Stimulated activated CD8-positive, alpha-beta memory T cell treated with anti-CD3 and anti-CD28 coated beads, Interleukin-7, amount 100 ng/mL, for 1 hour (primary cell): ENCODE data around the gene HSPA12A.

Experiments used
- DNase-seq, 2 donors: peaks; one replicate each; pipeline ENCODE4 v3.0.0-alpha.2; 2020; ENCODE audit warnings: low read depth in 2 of 2

HSPA12A gene

GRCh38 chr10:116669080-116669479 is 73.3 kb downstream of the HSPA12A start:
- no peak for DNase-seq

DNA sequence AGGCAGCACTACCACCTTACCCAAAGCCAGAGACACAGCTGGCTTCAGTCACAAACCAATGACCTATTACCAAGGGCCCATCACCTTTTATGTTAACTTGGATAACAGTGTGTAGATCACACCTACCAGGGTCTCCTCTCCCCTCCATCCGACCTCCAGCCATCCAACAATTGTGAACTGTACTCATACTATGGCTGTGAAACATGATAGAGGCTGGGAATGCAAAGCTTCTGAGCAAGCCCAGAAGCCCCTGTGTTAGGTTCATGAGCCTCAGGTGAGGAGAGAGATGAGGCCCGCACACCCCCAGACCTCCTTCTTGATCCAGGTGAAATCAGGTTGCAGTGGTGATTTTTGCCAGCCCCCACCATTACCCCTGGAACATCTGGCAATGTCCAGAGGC is 73.9 kb downstream of the HSPA12A start:
- DNase-seq, result no peak

GRCh38 chr10:116668018-116668417 is 74.3 kb downstream of the HSPA12A start:
- DNase-seq, result no peak

- no peak for DNase-seq
Measured at GRCh38 chr10:116667484-116667883, 74.9 kb downstream of the HSPA12A start.

DNA sequence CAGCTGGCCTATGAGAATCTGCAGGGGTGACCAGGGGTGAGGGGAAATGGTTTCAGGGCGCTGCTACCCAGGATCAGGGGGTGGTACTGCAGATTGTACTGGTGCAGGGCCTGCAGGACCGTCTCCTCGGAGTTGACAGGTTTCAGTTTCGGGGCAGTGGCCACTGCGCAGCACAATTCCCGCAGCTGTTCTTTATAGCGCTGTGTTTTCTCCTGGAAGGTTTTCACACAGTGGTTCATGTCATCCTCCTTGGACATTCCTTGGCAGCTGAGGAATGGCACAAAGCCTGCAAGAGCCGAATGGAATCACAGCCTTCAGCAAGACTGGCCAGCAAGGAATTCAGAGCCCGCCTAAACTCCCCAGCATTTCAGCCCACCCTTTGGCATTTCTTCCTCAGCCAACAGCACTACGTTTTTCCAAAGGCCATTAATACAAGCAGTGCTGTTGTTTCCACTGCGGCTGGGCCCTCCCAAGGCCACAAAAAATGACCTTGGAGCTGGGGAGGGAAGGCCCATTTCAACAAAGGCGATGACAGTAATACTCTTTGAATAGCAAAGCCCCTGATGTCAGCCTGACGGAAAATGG is 76.7 kb downstream of the HSPA12A start:
- no peak for DNase-seq

DNA sequence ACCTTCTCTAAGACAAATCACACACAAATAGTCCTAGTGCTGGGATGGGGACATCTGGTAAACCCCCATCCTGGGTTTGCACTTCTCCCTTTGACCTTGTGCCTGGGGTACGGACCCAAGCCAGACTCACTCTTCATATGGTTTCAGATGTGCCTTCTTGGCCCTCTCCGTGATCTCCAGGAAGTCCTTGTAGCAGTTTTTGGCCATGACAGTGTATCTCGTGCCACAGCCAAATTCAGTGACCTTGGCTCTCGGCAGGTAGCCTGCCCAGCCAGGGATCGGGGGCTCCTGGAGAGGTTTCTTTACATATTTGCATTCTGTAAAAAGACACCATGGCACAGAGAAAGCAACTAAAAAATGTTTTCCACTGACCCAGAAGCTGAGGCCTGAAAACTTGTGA is 77.7 kb downstream of the HSPA12A start:
- DNase-seq, result no peak

DNA sequence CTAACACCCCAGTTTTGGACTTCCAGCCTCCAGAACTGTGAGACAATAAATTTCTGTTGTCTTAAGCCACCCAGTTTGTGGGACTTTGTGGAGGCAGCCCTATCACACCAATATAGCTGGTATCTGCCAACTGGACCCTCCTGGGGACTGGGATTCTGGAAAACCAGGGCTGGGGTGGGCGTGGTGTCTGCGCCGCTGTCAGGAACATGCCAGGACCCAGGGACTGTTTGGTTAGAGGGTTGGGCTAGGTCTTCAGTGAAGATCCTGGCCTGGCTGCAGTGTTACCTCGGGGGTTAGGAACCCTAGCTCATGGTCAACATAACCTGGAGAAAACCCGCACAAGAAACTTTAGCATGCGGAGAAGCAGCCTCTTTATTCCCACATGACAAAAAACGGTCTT is 79.0 kb downstream of the HSPA12A start:
- DNase-seq, result no peak

- no peak for DNase-seq
Measured at GRCh38 chr10:116660860-116661259, 81.5 kb downstream of the HSPA12A start.

GRCh38 chr10:116659049-116659670 is 83.2 kb downstream of the HSPA12A start:
- no peak for DNase-seq

DNA sequence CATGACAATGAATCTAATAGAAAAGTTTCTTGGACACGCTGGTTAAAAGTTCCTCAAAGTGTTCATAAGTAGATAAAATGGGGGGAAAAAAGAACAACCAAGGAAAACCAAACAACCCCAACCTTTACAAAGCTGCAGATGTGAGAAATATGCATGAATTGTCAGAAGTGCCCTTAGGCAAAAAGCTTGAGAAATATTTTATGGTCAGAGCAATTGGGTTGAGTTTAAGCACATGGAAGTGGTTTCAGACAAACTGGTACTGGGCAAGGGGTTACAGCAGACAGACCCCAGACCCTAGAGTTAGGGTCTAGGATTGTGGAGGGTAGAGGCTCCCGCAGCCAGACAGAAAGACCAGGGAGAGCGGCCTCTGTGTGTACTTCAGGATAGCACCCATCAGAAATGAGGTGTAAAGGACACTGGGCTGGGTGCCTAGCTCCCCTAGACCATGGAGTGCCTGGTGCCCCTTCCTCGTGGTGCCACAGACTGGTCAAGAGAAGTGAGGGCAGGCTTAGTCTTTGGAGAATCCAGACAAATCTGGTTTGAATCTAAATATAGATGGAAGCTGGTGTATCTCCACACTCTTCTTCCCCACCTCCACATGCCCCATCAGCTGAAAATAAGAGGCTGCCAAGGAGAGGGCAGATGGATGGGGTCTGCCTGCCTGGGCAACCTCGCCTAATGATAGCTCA is 84.4 kb downstream of the HSPA12A start:
- no peak for DNase-seq

- DNase-seq, result no peak
Measured at GRCh38 chr10:116656044-116656443, 86.3 kb downstream of the HSPA12A start.

DNA sequence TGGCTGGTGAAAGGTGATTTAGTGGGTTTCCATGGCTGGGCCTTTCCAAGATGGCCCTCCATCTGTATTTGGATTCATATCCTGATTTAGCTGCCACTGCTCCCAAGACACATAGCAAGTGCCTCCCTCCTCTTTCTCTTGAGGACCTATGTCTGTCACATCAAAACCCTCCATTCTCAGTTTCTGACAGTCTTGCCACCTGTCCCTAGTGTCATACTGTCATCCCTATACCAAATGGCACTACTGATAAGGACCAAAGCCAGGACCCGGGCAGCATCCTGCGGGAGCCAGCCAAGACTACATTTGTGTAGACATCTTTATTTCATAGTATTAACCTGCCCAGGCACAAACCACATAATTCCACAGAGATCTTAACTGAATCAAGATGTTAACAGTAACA is 86.8 kb downstream of the HSPA12A start:
- DNase-seq, result no peak

- no peak for DNase-seq
Measured at GRCh38 chr10:116654816-116655215, 87.5 kb downstream of the HSPA12A start.

- no peak for DNase-seq
Measured at GRCh38 chr10:116653885-116654284, 88.5 kb downstream of the HSPA12A start.

GRCh38 chr10:116648903-116649302 is 93.5 kb downstream of the HSPA12A start:
- DNase-seq, result no peak

DNA sequence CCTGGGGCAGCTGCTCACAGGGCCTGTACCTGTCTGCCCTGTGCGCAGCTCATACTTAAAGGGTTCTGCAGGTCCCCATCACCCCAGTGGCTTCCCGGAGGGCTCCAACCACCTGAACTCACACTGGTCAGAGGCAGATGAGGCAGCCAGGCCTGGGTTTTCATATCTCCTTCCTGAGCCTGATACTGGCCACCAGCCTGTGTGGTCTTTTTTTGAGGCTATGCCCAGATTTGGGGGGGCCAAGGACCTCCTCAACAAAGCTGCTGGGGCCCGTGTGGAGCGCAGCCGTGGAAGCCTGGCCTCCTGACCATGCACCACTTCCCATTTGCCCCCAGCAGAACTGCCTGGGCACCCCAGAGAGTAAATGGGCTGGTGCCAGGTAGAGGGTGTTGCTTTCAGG is 95.9 kb downstream of the HSPA12A start:
- no peak for DNase-seq

DNA sequence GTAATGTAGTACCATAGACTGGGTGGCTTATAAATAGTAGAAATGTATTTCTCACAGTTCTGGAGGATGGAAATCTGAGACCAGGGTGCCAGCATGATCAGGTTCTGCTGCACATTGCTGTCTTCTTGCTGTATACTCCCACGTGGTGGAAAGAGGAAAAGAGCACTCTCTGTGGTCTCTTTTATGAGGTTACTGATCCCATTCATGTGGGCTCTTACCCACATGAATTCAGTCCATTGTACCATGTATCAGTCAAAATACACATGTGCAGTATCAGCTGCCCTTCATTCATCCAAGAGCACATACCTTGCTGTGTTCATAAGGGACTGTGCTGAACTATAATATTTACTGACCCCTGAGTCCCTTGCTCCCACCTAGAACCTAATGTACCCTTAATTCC is 104.5 kb downstream of the HSPA12A start:
- no peak for DNase-seq

- no peak for DNase-seq
Measured at GRCh38 chr10:116636976-116637375, 105.4 kb downstream of the HSPA12A start.

- DNase-seq, result no peak
Measured at GRCh38 chr10:116636385-116636784, 106.0 kb downstream of the HSPA12A start.

DNA sequence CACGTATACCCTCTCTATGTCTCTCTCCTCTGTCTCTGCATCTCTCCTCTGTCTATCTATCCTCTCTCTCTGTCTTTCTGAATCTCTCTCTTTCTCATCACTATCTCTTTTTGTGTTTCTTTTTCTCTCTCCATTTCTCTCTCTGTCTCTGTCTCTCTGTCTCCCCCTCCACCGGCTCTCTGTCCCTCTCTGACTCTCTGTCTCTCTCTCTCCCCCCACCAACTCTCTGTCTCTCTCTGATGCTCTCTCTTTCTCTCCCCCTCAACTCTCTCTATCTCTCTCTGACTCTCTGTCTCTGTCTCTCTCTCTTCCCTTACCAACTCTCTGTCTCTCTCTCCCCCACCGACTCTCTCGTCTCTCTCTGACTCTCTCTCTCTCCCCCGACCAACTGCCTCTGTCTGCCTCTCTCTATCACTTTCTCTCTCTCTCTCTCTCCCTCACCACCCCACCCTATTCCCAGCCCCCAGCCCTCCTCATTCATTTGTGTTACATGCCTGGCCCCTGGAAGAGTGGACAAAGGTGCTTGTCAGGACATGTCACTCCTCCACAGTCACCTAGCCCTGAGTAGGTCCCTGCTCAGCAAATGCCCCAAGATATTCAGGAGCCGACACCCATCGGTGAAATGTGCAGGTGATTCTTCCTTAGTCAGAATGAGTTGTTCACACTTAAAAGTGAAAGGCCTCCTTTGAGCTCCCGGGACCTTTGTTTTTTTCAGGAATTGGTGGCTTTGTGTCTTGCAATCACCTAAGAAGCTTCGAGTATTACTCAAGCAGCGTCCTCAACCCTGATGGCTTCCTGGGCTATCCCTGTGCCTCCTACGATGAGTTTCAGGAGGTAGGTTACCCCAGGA is 108.0 kb downstream of the HSPA12A start:
- no peak for DNase-seq

- no peak for DNase-seq
Measured at GRCh38 chr10:116633216-116633600, 109.2 kb downstream of the HSPA12A start.

- DNase-seq, result no peak
Measured at GRCh38 chr10:116632596-116633215, 109.7 kb downstream of the HSPA12A start.
